NCI-H460 (cell line): Measurements from ENCODE around the gene CCT2. TPM values are rescaled to one million over a fixed set of nuclear protein-coding genes. Genes with fewer than 3 reads are reported as not detected.

Source experiments
- DNase-seq: peaks from one replicate; pipeline ENCODE4 v3.0.0-alpha.2; 2016; ENCODE audit warnings: low read depth; ENCODE audit errors: extremely low read depth
- polyA plus RNA-seq: library from polyadenylated mRNA; depleted of rRNA; stranded (reverse); fragments of >200 nt; gene quantifications from 2 replicates; pipeline ENCODE4 v1.2.3, GENCODE V29; 2014; cell fraction: nucleus; rRNA removed
- total RNA-seq: library from RNA; depleted of rRNA; stranded (reverse); fragments of >200 nt; shearing (Covaris generic); gene quantifications from 2 replicates; pipeline ENCODE4 v1.2.3, GENCODE V29; 2014; rRNA removed

The CCT2 gene
- total RNA-seq: 332 and 348 TPM in 2 replicates
- polyA plus RNA-seq: 466 and 467 TPM in 2 replicates

DNA sequence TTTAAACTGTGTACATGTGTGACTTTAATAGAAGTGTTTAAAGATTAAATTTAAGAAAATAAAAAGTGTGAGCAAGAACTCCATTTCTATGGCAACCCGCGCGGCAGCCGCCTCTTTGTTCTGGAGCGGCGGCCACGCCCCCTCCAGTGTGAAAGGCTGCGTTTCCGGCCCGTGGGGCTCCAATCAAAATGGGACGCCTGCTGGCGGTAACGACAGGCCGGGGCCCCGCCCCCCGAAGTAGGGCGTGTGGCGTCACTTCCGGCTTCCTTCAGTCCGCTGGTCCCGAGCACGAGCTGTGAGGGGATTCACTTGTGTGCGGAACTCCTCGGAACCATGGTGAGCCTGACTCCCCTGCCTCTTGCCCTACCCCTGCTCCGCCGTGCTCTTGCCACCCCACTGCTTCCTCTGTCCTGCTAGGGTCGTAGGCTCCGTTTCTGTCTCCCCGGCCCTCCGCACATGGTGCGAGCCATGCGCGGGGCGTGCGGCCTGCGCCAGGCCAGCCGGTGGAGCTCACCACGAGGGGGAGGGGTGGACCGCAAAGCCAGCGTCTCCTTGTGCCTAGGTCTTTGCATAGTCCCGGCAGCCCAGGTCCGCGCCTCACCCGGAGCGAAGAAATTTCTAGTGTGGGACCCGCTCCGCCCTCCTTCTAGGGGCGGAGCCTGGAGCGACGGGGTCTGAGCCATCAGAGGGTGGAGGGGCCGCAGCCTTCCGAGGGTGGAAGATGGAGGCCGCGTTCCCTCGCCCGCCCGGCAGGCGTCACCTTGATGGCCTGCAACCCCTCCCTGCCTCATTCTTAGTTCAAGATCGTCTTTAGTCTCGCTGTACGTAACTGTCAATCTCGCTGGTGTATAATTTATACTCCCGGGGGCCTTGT lies at the start of gene CCT2:
Gene CCT2 (plus strand): TSS at position 271 of the 874 bp plus-strand sequence. CDS start 63 bp downstream, at position 334.
- peak; percentile 95 for DNase-seq

DNA sequence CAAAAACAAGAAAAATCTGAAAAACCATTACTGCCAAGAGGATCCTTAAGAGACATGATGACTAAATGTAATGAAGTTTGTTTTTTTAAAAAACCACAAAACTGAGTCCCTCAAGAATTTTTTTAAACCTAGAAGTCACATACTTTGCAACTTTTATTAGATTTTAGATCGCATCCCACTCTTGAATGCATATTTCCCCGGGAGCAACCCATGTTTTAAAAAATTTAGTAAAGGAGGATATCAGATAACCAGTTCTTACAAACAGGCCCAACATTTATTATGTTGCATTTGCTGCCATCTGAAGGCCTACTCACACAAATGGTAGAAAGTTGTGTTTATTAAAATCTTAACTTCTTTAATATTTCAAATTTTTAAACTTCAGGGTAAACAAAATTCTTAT lies 44.3 kb upstream of the CCT2 start:
- DNase-seq: no peak

DNA sequence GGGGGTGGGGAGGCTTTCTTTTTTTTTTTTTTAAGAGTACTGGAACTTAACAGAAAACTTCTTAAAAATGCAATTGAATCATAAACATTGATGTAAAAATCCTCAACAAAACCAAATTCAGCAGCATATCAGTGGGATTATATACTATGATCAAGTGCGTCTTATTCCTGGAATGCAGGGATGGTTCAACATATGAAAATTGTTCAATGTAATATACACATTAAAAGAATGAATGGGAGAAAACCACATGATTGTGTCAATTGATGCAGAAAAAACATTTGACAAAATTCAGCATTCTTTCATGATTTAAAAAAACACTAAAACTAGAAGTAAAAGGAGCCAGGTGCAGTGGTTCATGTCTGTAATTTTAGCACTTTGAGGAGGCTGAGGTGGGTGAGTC lies 41.2 kb upstream of the CCT2 start:
- no peak for DNase-seq

DNA sequence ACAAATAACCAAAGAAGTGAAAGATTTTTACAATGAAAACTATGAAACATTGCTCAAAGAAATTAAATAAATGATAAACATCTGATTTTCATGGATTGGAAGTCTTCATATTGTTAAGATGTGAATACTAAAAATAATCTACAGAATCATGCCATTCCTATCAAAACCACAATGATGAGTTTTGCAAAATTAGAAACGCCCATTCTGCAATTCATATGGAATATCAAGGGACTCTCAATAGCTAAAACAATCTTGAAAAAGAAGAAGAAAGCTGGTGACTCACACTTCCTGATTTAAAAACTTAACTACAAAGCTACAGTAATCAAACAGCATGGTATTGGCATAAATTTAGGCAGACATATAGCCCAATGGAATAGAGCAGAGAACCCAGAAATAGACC lies 40.2 kb upstream of the CCT2 start:
- no peak for DNase-seq

DNA sequence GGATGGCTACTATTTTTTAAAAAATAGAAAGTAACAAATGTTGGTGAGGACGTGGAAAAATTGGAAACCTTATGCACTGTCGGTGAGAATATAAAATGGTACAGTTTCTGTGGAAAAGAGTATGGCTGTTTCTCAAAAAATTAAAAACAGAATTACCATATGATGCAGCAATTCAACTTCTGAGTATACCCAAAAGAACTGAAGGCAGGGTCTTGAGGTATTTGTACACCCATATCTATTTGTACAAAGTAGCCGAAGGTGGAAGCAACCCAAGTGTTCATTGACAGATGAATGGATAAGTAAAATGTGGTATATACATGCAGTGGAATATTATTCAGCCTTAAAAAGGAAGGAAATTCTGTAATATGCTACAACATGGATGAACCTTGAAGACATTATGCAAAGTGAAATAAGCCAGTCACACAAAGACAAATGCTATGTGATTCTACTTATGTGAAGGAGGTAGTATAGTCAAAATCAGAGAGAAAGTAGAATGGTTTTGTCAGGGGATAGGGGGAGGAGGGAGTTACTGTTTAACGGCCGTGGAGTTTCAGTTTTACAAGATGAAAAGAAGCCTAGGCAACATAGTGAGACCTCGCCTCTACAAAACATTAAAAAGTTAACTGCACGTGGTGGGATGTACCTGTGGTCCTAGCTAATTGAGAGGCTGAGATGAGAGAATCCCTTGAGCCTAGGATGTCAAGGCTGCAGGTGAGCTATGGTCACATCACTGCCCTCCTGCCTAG lies 38.4 kb upstream of the CCT2 start:
- no peak for DNase-seq

DNA sequence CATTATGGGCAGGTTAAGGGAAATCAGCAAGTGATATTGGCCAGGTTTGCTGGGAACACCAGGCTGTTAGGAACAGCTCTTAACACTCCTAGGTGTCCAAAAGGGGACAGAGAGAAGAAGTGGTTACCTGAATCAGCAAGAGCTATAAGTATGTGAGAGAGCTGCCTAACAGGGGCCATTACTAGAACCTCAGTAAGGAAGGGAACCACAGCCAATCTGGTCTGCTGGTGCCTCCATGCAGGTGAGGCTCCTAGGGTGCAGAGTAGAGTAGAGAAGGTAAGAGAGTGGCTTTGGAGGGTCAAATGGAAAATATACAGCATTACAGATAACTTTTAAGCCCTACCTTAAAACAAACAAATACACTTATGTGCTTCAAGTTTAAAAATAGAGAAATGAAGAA lies 36.6 kb upstream of the CCT2 start:
- no peak for DNase-seq

DNA sequence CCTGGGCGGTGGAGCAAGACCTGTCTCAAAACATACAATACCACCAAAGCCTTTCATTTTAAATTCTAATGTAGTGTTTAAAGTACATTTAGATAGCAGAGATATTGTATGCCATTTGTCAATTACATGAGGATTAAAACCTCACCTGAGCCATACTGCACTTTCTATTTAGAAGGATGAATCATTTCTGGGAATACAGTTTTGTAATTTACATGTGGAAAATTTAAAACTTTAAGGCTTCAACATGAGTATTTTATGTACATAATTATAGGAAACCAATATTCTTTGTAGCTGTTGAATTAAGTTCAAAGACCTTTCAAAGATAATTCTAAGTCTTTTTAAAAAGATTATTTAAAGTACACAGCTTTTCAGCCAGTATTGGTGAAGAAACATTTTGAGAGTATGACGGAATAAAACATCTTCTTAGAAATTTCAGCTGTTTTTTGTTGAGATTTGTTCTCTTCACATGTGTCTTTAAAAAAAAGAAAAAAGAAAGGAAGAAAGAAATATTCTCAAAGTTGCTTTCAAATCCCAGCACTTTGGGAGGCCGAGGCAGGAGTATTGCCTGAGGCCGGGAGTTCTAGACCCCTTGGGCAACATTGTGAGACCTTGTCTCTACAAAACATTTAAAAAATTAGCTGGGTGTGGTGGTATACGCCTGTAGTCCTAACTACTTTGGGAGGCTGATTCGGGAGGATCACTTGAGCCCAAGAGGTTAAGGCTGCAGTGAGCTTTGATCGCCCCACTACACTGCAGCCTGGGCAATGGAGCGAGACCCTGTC lies 34.5 kb upstream of the CCT2 start:
- no peak for DNase-seq

DNA sequence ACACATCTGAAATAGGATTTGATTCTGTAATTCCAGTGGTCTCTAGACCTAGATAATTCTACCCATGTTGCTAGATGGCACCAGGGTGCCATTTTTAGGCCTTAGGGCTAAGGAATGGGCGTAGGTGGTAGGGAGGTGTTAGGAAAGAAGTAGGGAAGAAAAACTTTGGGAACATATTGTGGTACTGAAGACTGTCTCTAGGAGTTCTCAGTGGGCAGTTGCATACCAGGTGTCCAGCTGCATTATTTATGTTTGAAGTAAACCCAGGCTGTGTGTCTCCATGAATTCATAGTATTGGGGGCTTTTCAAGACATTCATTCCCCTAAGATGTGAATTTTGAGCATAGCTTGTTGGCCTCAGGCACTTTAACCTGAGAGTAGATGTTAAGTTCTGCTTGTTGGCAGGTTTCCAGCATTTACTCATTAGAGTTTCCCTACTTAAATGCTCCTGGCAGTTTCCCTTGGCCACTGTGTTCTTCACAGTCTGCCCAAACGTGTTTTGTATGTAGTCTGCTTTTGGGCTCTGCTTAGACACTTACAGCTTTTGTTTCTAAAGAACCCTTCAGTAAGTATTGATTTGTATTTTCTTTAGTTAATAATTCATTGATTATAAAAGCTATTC lies 31.5 kb upstream of the CCT2 start:
- DNase-seq: no peak

DNA sequence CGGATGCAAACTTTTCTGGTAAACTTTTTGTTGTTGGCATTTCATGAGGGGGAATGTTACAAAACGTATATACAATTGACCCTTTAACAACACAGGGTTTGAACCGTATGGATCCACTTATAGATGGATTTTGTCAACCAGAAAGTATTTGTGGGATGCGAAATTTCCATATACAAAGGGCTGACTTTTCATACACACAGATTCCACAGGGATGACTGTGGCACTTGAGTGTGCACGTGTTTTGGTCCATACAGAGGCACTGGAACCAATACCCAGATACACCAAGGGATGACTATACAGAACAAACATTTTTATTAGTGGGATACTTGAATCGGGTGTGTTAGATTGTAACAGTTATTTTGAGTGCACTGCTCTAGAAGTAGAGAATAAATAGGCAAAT lies 29.8 kb upstream of the CCT2 start:
- DNase-seq: no peak

DNA sequence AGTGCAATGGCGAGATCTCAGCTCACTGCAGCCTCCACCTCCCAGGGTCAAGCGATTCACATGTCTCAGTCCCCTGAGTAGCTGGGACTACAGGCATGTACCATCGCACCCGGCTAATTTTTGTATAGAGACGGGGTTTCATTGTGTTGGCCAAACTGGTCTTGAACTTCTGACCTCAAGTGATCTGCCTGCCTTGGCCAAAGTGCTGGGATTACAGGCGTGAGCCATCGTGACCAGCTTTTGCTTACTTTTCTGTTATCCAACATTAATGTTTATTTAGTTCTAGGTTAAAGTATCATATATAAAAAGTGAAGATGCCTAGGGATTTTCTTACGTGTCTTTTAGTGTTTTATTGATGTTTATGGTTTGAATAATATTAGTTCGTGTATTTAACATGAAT lies 28.9 kb upstream of the CCT2 start:
- no peak for DNase-seq

DNA sequence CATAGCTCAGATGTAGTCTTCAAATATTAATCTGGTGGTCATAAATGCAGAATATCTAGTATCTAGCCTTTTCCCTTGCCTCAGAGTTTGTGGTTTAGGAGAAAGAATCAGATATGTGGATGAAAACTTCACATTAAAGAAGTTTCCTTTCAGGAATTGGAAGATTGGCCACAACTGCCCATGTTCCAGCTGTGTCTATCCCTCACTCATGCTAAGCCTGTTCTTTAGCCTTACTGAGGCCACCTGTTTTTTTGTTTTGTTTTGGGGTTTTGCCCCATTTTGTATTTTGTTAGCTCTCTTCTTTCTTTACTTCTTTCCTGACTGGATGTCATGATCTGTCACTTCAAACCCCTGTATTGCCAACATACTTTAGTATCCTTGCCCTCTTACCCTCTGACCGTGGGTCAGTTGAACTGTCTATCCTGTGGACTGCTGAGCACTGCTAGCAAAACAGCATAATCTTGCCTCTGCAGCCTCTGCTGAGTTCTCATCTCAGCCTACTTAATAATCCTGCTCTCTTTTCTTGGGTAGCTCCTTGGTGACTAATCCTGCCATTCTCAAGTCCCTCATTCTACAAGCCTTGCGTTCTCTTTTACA lies 22.0 kb upstream of the CCT2 start:
- no peak for DNase-seq

DNA sequence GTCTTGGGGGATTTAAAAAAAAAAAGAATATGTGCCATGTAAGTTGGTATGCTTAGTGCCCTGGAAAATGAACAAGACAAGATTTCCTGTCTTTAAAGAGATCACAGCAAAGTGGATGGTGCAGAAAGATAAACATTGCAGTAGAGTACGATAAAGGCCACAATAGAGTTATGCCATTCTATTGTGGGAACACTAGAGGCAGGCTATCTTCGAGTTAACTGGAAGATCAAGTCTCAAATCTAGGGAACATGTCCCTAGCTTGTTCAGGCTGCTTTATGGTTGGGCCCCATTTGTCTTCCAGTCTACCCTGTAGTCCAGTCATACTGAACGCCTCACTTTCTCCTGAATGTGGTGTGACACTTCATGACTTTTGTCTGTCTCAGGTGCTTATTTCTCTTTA lies 18.7 kb upstream of the CCT2 start:
- no peak for DNase-seq

DNA sequence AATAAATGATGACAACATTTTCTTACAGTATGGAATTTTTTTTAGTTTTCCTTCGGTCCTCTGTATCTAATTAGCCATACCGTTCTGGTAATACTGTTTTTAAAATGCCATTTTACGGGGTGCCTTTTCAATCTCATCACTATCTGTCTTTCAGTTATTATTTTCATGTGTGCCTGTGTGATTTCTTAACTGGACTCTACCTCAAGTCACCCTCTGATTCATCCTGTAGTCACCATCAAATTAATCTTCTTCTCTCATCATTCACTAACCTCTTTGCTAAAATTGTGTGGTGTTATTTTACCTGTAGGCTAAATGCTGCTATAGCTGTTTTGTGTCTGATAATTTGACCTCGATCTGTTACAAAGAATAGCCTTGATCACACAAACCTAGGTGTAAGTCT lies 16.0 kb upstream of the CCT2 start:
- no peak for DNase-seq

DNA sequence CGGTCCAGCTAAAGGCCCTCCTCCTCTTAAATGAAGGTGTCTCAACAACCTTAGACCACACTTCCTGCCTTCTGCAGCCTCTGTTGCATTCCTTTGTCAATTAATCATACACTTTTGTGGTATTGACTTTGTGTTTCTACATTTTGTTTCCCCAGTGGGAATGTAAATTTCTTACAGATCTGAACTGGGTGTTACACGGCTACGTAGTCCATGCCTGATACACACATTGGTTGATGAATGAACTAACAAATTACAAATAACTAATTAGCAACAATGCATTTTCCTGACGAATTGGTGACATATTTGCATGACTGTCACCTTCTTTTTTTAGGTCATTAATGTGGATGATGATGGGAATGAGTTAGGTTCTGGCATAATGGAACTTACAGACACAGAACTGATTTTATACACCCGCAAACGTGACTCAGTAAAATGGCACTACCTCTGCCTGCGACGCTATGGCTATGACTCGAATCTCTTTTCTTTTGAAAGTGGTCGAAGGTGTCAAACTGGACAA lies 15.2 kb upstream of the CCT2 start:
- peak; percentile 51 for DNase-seq

DNA sequence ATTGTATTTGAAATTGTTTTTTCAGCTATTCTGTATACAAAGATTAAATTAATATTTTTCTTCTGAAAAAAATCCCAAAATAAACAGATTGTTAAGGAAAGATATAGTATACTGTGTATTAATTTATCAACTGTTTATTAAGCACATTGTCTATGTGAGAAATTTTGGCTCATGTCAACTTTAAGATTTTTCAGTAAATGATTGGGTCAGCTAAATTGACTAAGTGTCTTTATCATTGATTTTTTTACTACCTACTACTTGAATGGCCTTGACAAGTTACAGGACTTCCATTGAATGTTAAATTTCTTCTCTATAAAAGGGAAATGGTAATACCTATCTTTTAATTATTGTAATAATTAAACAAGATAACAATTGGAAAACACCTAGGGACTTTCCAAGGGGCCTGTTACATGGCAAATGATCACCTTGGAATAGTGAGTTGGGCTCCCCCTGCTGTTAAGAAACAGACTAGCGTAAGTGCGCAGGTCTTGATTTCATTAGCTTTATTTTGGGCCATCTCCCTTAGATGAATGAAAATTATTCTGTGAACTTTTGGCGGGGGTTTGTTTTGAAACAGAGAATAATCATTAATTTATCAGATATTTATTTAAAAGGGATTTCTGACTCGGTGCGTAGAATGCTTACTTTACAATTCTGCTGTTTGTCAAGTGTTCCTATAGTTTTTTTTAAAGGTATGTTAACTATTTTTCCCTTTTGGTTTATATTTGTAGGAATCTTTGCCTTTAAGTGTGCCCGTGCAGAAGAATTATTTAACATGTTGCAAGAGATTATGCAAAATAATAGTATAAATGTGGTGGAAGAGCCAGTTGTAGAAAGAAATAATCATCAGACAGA lies 14.5 kb upstream of the CCT2 start:
- peak; percentile 72 for DNase-seq

DNA sequence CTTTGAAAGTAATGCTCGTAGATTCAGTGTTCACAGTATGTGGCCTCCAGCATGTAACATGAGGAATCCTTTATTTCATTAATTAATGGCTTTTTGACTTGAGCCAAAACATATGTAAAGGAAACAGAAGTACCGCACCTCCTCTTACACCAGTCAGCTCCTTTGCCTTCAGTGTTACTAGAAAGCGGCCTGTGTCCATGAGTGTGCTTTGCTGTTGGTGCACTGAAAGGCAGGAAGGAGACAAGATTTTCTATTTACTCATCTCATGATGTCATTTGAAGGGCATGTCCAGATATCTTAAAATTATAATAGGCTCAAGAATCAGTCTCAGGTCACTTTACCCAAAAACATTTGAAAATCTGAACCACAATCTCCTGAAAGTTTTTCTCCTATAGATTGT lies 9.9 kb upstream of the CCT2 start:
- no peak for DNase-seq

DNA sequence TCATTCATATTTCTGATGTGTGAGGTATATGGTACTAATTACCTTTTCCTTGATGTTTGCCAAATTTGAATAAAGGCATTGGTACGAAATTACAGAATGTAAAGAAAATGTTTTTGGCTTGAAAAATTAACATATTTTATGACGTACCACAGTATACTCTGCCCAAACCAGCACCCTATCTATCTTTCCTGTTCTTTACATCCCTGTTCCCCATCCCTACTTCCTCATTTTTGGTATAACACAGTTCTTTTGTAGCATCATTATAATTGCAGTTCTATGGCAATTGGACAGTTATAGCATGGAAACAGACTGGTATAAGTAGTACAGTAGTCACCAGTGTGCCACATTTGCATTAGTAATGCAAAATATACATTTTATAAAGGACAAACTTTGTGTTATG lies 7.0 kb upstream of the CCT2 start:
- DNase-seq: no peak

DNA sequence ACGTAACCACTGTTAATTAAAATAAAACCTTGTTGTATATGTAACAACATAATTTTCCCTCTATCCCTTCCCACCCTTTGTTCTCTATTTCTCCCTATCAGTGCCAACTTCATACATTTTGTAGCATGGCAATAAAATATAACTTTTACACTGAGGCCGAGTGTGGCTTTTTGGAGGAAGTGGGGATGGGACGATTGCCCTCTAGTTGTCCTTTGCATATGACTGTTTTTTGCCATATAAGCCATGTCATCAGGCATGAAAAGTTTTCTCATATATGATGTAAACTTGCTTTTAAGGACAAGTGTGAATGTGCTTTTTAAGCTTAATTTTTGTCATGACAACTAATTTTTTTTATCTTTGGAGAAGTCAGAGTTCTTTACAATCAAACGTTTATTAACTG lies 6.2 kb upstream of the CCT2 start:
- DNase-seq: no peak

DNA sequence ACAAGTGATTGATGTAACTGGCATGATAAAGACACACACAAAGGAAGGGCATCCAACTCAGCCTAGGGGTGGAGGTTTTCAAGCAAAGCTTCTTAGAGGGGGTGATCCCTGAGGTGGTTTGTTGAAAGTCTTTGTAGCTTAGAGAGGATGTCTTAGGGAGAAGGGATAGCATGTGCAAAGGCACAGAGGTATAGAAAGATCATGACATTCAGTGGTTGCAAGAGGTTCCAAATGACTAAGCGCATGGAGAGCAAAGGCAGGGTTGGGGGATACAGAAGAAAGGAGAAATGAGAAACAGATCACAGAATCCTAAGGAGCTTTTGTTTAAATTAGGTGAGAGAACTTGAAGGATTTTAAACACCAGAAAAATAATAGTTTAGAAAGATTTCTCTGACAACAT lies 5.2 kb upstream of the CCT2 start:
- no peak for DNase-seq
